Glutamatergic neuron (in vitro differentiated cells): ENCODE measurements around the gene KRT38. TPM values are rescaled to one million over a fixed set of nuclear protein-coding genes. Genes with fewer than 3 reads are reported as not detected.

Experiments used
- DNase-seq: peaks from one replicate; pipeline ENCODE4 v3.0.0; 2022
- H3K27ac Mint-ChIP-seq: one replicate; pipeline ENCODE4 v1.8.0; 2020; ENCODE audit warnings: mild to moderate bottlenecking, mixed read lengths, inconsistent platforms; ENCODE audit not compliant: unreplicated experiment
- H3K27me3 Mint-ChIP-seq: one replicate; pipeline ENCODE4 v1.8.0; 2020; ENCODE audit warnings: mild to moderate bottlenecking, moderate library complexity, mixed read lengths, inconsistent platforms; ENCODE audit not compliant: unreplicated experiment
- H3K36me3 Mint-ChIP-seq: one replicate; pipeline ENCODE4 v1.8.0; 2020; ENCODE audit warnings: mild to moderate bottlenecking, mixed read lengths, inconsistent platforms; ENCODE audit not compliant: unreplicated experiment
- H3K4me1 Mint-ChIP-seq: one replicate; pipeline ENCODE4 v1.8.0; 2020; ENCODE audit warnings: mild to moderate bottlenecking, low read depth, mixed read lengths, inconsistent platforms; ENCODE audit not compliant: unreplicated experiment
- H3K4me3 Mint-ChIP-seq: one replicate; pipeline ENCODE4 v1.8.0; 2020; ENCODE audit warnings: mild to moderate bottlenecking, mixed read lengths, inconsistent platforms; ENCODE audit not compliant: unreplicated experiment
- H3K9me3 Mint-ChIP-seq: one replicate; pipeline ENCODE4 v1.8.0; 2020; ENCODE audit warnings: mild to moderate bottlenecking, moderate library complexity, mixed read lengths, inconsistent platforms; ENCODE audit not compliant: unreplicated experiment
- CTCF ChIP-seq: fragments of 200-600 bp; sonication (generic); IDR thresholded peaks from one replicate; pipeline ENCODE4 v1.5.0; 2021; ENCODE audit not compliant: partially characterized antibody, unreplicated experiment
- total RNA-seq: library from RNA; stranded (reverse); fragmentation: NEBNext Ultra II Directional; extraction: Animal tissue kit (Norgen Biotek cat#: 25700); gene quantifications from one replicate; pipeline ENCODE4 v1.2.1, GENCODE V29; 2021; ENCODE audit not compliant: unreplicated experiment

Gene KRT38
- total RNA-seq, 1 donor from 2014 or later: not detected

- Mint-ChIP-seq H3K36me3 (no peaks in the 10 kb centered on the region), H3K4me3 (no peak overlapping the region), H3K9me3 (no peaks in the 10 kb centered on the region), H3K4me1 (no peaks in the 10 kb centered on the region), H3K27me3 (peaks cover 2% of the 10 kb centered on the region), H3K27ac (no peak overlapping the region)
- TF ChIP-seq CTCF: no peak
- no peak for DNase-seq
Measured at GRCh38 chr17:41480581-41480980, 39.8 kb upstream of the KRT38 start.

GRCh38 chr17:41480136-41480535, 39.4 kb upstream of the KRT38 start:
- H3K36me3 Mint-ChIP-seq: no peaks in the 10 kb centered on the region
- DNase-seq: no peak
- H3K27ac Mint-ChIP-seq: no peak overlapping the region
- H3K27me3 Mint-ChIP-seq: peaks cover 2% of the 10 kb centered on the region
- no peak overlapping the region for H3K4me3 Mint-ChIP-seq
- TF ChIP-seq CTCF: no peak
- no peaks in the 10 kb centered on the region for H3K4me1 Mint-ChIP-seq
- no peaks in the 10 kb centered on the region for H3K9me3 Mint-ChIP-seq

GRCh38 chr17:41478237-41478636, 37.5 kb upstream of the KRT38 start:
- H3K9me3 Mint-ChIP-seq: no peaks in the 10 kb centered on the region
- no peaks in the 10 kb centered on the region for H3K36me3 Mint-ChIP-seq
- no peak for DNase-seq
- no peaks in the 10 kb centered on the region for H3K4me1 Mint-ChIP-seq
- H3K27me3 Mint-ChIP-seq: peaks cover 2% of the 10 kb centered on the region
- TF ChIP-seq CTCF: no peak
- no peak overlapping the region for H3K4me3 Mint-ChIP-seq
- H3K27ac Mint-ChIP-seq: no peak overlapping the region

GRCh38 chr17:41476866-41477815, 36.4 kb upstream of the KRT38 start:
- H3K4me1 Mint-ChIP-seq: no peaks in the 10 kb centered on the region
- no peak overlapping the region for H3K27ac Mint-ChIP-seq
- no peak for TF ChIP-seq CTCF
- no peaks in the 10 kb centered on the region for H3K36me3 Mint-ChIP-seq
- H3K9me3 Mint-ChIP-seq: no peaks in the 10 kb centered on the region
- peaks cover 4% of the 10 kb centered on the region for H3K27me3 Mint-ChIP-seq
- no peak for DNase-seq
- no peak overlapping the region for H3K4me3 Mint-ChIP-seq

- no peak overlapping the region for H3K27ac Mint-ChIP-seq
- no peak for DNase-seq
- no peak overlapping the region for H3K4me3 Mint-ChIP-seq
- no peaks in the 10 kb centered on the region for H3K9me3 Mint-ChIP-seq
- peaks cover 12% of the 10 kb centered on the region for H3K36me3 Mint-ChIP-seq
- H3K4me1 Mint-ChIP-seq: no peaks in the 10 kb centered on the region
- peaks cover 4% of the 10 kb centered on the region for H3K27me3 Mint-ChIP-seq
- no peak for TF ChIP-seq CTCF
Measured at GRCh38 chr17:41475421-41475820, 34.6 kb upstream of the KRT38 start.
